Loucy (cell line): ENCODE data around the gene CGREF1.

Experiments
- CTCF ChIP-seq: fragments of 200-600 bp; sonication (generic); conservative IDR thresholded peaks from 2 replicates; pipeline ENCODE4 v1.5.1; 2014; ENCODE audit warnings: mild to moderate bottlenecking, antibody characterized with exemption, low read length
- EZH2phosphoT487 ChIP-seq: fragments of 200-600 bp; IDR thresholded peaks from 2 replicates; pipeline ENCODE4 v1.6.1; 2018; ENCODE audit warnings: antibody characterized with exemption, mild to moderate bottlenecking, moderate library complexity, borderline replicate concordance

GRCh38 chr2:27073782-27074181 is 45.1 kb downstream of the CGREF1 start:
- TF ChIP-seq CTCF: no peak
- TF ChIP-seq EZH2phosphoT487: no peak
